ENCODE data around the gene PLEKHH1. TPM values are rescaled to one million over a fixed set of nuclear protein-coding genes. Genes with fewer than 3 reads are reported as not detected.

PLEKHH1 gene
- total RNA-seq, 2 experiments from 2014 or later: 0.16 to 0.53 TPM

DNA sequence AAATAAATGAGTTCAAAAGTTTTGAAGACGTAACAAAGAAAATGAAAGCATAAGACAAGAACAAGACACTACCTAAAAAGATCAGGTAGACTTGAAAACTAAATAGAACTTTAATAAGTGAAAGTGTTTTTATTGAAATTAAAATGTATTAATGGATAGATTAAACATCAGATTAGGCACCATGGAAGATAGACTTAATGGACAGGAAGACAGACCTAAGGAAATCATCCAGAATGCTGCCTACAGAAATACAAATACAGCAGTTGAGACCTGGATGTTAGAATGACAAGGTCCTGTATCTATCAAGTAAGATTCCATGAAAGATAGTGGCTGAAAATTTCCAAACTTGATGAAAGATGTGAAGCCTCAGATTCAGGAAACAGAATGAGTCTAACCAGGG is 11.5 kb downstream of the PLEKHH1 start:
- TF ChIP-seq CTCF (IDR thresholded peaks at IDR 0.05): no peak
- Histone ChIP-seq H3K36me3 (ENCODE audit: insufficient read depth, low read length) (no peaks in the 10 kb centered on the region), H3K9me3 (ENCODE audit: control insufficient read depth in 1 of 2, insufficient read depth in 1 of 2, low read length in 2 of 2) (no peaks in the 10 kb centered on the region), H3K4me3 (ENCODE audit: low read length) (no peak overlapping the region), H3K27ac (ENCODE audit: low read depth in 1 of 2, low read length in 2 of 2) (no peak overlapping the region), H3K27me3 (ENCODE audit: control insufficient read depth in 1 of 2, insufficient read depth in 2 of 2, low read length in 2 of 2) (peaks cover 6 to 12% of the 10 kb centered on the region in 2 experiments), H3K4me1 (ENCODE audit: insufficient read depth, low read length) (peaks cover 10% of the 10 kb centered on the region)
- peaks cover 10% of the 10 kb centered on the region for H3K4me1 Mint-ChIP-seq (ENCODE audit: low read depth)
- H3K27me3 Mint-ChIP-seq: peaks cover 44% of the 10 kb centered on the region
- no peak for ATAC-seq (ENCODE audit: poor library complexity)
- no peak overlapping the region for H3K4me3 Mint-ChIP-seq
- CTCF ChIA-PET: no interaction called here
- H3K36me3 Mint-ChIP-seq (ENCODE audit: low read depth): no peaks in the 10 kb centered on the region
- POLR2A ChIA-PET: no interaction called here
- no peak overlapping the region for H3K27ac Mint-ChIP-seq
- intact Hi-C loops (cut with DNase I, micrococcal nuclease): no loop called here
- peaks cover 3% of the 10 kb centered on the region for H3K9me3 Mint-ChIP-seq
- DNase-seq: no peak

DNA sequence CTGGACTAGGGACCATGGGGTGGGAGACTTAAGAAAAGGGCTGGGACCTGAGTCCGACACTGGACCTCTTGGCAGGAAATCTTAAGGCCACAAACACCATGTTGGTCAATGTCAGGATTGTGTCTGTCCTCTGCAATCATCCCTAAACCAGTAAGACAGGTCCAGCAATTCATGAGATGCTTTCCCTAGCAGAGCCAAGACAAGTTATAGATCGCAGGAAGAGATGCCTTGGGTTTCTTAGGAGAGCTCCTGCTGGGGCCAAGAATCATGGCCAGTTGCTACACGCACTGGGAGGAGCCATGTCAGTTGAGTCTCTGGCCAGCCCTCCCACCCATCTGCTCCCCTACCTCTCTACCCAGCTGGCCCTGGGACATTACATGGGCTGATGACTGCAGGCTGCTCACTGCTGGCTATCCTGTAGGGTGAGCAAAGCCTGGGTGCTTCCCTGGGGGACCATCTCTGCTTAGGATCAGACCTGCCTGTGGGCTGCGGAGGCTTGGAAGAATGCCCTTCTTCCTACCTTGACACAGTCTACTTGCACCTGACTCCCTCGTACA is 14.2 kb downstream of the PLEKHH1 start:
- CTCF ChIA-PET: no interaction called here
- peaks cover under 1% of the 10 kb centered on the region for H3K4me1 Mint-ChIP-seq (ENCODE audit: low read depth)

GRCh38 chr14:67549734-67550133 is 16.6 kb downstream of the PLEKHH1 start:
- H3K4me3 ChIP-seq (ENCODE audit: low read length): no peak overlapping the region
- CTCF ChIA-PET: no interaction called here
- no peaks in the 10 kb centered on the region for H3K27me3 ChIP-seq (ENCODE audit: control insufficient read depth in 1 of 2, insufficient read depth in 2 of 2, low read length in 2 of 2)
- Mint-ChIP-seq H3K36me3 (ENCODE audit: low read depth) (no peaks in the 10 kb centered on the region), H3K27ac (no peak overlapping the region), H3K4me1 (ENCODE audit: low read depth) (no peaks in the 10 kb centered on the region), H3K27me3 (peaks cover 8% of the 10 kb centered on the region), H3K4me3 (no peak overlapping the region), H3K9me3 (no peaks in the 10 kb centered on the region)
- no peak for DNase-seq
- H3K9me3 ChIP-seq (ENCODE audit: control insufficient read depth in 1 of 2, insufficient read depth in 1 of 2, low read length in 2 of 2): no peaks in the 10 kb centered on the region
- POLR2A ChIA-PET: interaction anchor here (0.6 kb wide), 1 partner anchor 146 kb away, joined by 6 read pairs; the partner anchor contains the start of gene RDH11
- no peak overlapping the region for H3K27ac ChIP-seq (ENCODE audit: low read depth in 1 of 2, low read length in 2 of 2)
- no peak for ATAC-seq (ENCODE audit: poor library complexity)
- no peak for TF ChIP-seq CTCF (IDR thresholded peaks at IDR 0.05)
- no peaks in the 10 kb centered on the region for H3K36me3 ChIP-seq (ENCODE audit: insufficient read depth, low read length)
- H3K4me1 ChIP-seq (ENCODE audit: insufficient read depth, low read length): no peaks in the 10 kb centered on the region
- intact Hi-C loops (cut with DNase I, micrococcal nuclease): no loop called here

More for the DNA sequence above, 14.2 kb downstream of the PLEKHH1 start:
- H3K9me3 Mint-ChIP-seq: peaks cover 3% of the 10 kb centered on the region
- H3K27ac Mint-ChIP-seq: no peak overlapping the region
- intact Hi-C loops (cut with DNase I, micrococcal nuclease): no loop called here
- Histone ChIP-seq H3K9me3 (ENCODE audit: control insufficient read depth in 1 of 2, insufficient read depth in 1 of 2, low read length in 2 of 2) (no peaks in the 10 kb centered on the region), H3K4me1 (ENCODE audit: insufficient read depth, low read length) (peaks cover under 1% of the 10 kb centered on the region), H3K4me3 (ENCODE audit: low read length) (no peak overlapping the region), H3K27ac (ENCODE audit: low read depth in 1 of 2, low read length in 2 of 2) (no peak overlapping the region), H3K27me3 (ENCODE audit: control insufficient read depth in 1 of 2, insufficient read depth in 2 of 2, low read length in 2 of 2) (peaks cover 0 to 5% of the 10 kb centered on the region in 2 experiments), H3K36me3 (ENCODE audit: insufficient read depth, low read length) (no peaks in the 10 kb centered on the region)
- TF ChIP-seq CTCF (IDR thresholded peaks at IDR 0.05): no peak
- H3K4me3 Mint-ChIP-seq: no peak overlapping the region
- no peak for DNase-seq
- POLR2A ChIA-PET: no interaction called here
- no peaks in the 10 kb centered on the region for H3K36me3 Mint-ChIP-seq (ENCODE audit: low read depth)
- no peak for ATAC-seq (ENCODE audit: poor library complexity)
- H3K27me3 Mint-ChIP-seq: peaks cover 23% of the 10 kb centered on the region

All from CD4-positive, alpha-beta T cell (primary cell).